H1 (cell line): Measurements from ENCODE around the gene PAX5.

Experiments
- ATF3 ChIP-seq: IDR thresholded peaks from 2 replicates; pipeline ENCODE4 v1.6.1; 2011; ENCODE audit warnings: low read depth, mild to moderate bottlenecking, low read length; ENCODE audit not compliant: insufficient read depth
- CTCF ChIP-seq, 3 experiments: IDR thresholded peaks; 1 replicate in 2 of 3; 2 replicates in 1 of 3; pipeline versions ENCODE4 v1.5.1 to v1.6.1; 2011; ENCODE audit warnings: low read length in 3 of 3, mild to moderate bottlenecking in 3 of 3, inconsistent platforms in 2 of 3, low read depth in 1 of 3, moderate library complexity in 1 of 3; ENCODE audit not compliant: insufficient read depth in 1 of 3; ENCODE audit errors: control extremely low read depth in 1 of 3
- EGR1 ChIP-seq: IDR thresholded peaks from 2 replicates; pipeline ENCODE4 v1.6.1; 2011; ENCODE audit warnings: low read depth, low read length, borderline replicate concordance
- EP300 ChIP-seq, 2 experiments: IDR thresholded peaks; 1 replicate in 1 of 2; 2 replicates in 1 of 2; pipeline ENCODE4 v1.6.1; 2011 to 2012; ENCODE audit warnings: low read depth in 2 of 2, low read length in 2 of 2, mild to moderate bottlenecking in 2 of 2, borderline replicate concordance in 1 of 2, inconsistent platforms in 1 of 2, moderate library complexity in 1 of 2
- EZH2 ChIP-seq: fragments of 200-600 bp; sonication (generic); IDR thresholded peaks from 2 replicates; pipeline ENCODE4 v1.7.1; 2012; ENCODE audit warnings: low read depth, mild to moderate bottlenecking, moderate library complexity, low read length, inconsistent platforms; ENCODE audit not compliant: severe bottlenecking
- GTF2F1 ChIP-seq: IDR thresholded peaks from 2 replicates; pipeline ENCODE4 v1.6.1; 2012; ENCODE audit warnings: low read depth, low read length, improper control_type of control experiment, borderline replicate concordance
- JUND ChIP-seq: IDR thresholded peaks from 2 replicates; pipeline ENCODE4 v1.6.1; 2011; ENCODE audit warnings: mild to moderate bottlenecking, improper control_type of control experiment, low read length
- MAX ChIP-seq: IDR thresholded peaks from 2 replicates; pipeline ENCODE4 v1.6.1; 2012; ENCODE audit warnings: inconsistent platforms
- SIRT6 ChIP-seq: IDR thresholded peaks from one replicate; pipeline ENCODE4 v1.7.1; 2012; ENCODE audit warnings: low read length, inconsistent platforms
- SP2 ChIP-seq: IDR thresholded peaks from 2 replicates; pipeline ENCODE4 v1.6.1; 2012; ENCODE audit warnings: mild to moderate bottlenecking, low read length, inconsistent platforms
- SRF ChIP-seq: IDR thresholded peaks from 2 replicates; pipeline ENCODE4 v1.6.1; 2011; ENCODE audit warnings: mild to moderate bottlenecking, low read depth, low read length, moderate library complexity
- TCF12 ChIP-seq: IDR thresholded peaks from 2 replicates; pipeline ENCODE4 v1.6.1; 2011; ENCODE audit warnings: low read depth, mild to moderate bottlenecking, low read length
- TEAD4 ChIP-seq: IDR thresholded peaks from 2 replicates; pipeline ENCODE4 v1.6.1; 2012; ENCODE audit warnings: low read depth, low read length, inconsistent platforms, mixed read lengths
- ZNF274 ChIP-seq: IDR thresholded peaks from 2 replicates; pipeline ENCODE4 v1.7.0; 2012; ENCODE audit warnings: low read length, borderline replicate concordance; ENCODE audit errors: extremely low read depth

- TF ChIP-seq CTCF (IDR thresholded peaks at IDR 0.05; ENCODE audit: control extremely low read depth in 1 of 3, insufficient read depth in 1 of 3, low read depth in 1 of 3, low read length in 3 of 3) (peak; percentile 29 to 41 (median 33)), TEAD4 (no peak), SRF (no peak), GTF2F1 (no peak), MAX (no peak), EP300 (IDR thresholded peaks at IDR 0.05; ENCODE audit: borderline replicate concordance in 1 of 2, low read depth in 2 of 2, low read length in 2 of 2) (no peak), SIRT6 (no peak), EZH2 (no peak), ATF3 (no peak), EGR1 (no peak), SP2 (no peak), TCF12 (no peak), JUND (no peak), ZNF274 (no peak)
Observed at GRCh38 chr9:36974731-36975130, 59.3 kb downstream of the PAX5 start.
